Trophoblast cell (in vitro differentiated cells and primary cell): ENCODE data around the gene PDPN.

Experiments used
- DNase-seq, 2 donors: peaks; one replicate each; pipeline ENCODE4 v3.0.0-alpha.2; 2016
- H2AFZ ChIP-seq: 2 replicates; pipeline ENCODE4 v1.6.1; 2013; ENCODE audit warnings: low read length, moderate library complexity, mild to moderate bottlenecking; ENCODE audit not compliant: insufficient read depth, poor library complexity
- H2AK5ac ChIP-seq: 2 replicates; pipeline ENCODE4 v1.6.1; 2013; ENCODE audit warnings: mild to moderate bottlenecking, low read length
- H2BK120ac ChIP-seq: 2 replicates; pipeline ENCODE4 v1.6.1; 2013; ENCODE audit warnings: low read length, mild to moderate bottlenecking, moderate library complexity; ENCODE audit not compliant: insufficient read depth, poor library complexity
- H2BK12ac ChIP-seq: 2 replicates; pipeline ENCODE4 v1.6.1; 2013; ENCODE audit warnings: mild to moderate bottlenecking, low read length, moderate library complexity
- H2BK5ac ChIP-seq: 2 replicates; pipeline ENCODE4 v1.6.1; 2013; ENCODE audit warnings: low read length, low read depth, moderate library complexity, mild to moderate bottlenecking; ENCODE audit not compliant: poor library complexity
- H3K14ac ChIP-seq: 2 replicates; pipeline ENCODE4 v1.6.1; 2013; ENCODE audit warnings: mild to moderate bottlenecking, low read length
- H3K18ac ChIP-seq: 2 replicates; pipeline ENCODE4 v1.6.1; 2013; ENCODE audit warnings: mild to moderate bottlenecking, low read length
- H3K23ac ChIP-seq: 2 replicates; pipeline ENCODE4 v1.6.1; 2013; ENCODE audit warnings: low read length
- H3K27ac ChIP-seq: 2 replicates; pipeline ENCODE4 v1.5.1; 2013; ENCODE audit warnings: low read depth, mild to moderate bottlenecking, inconsistent platforms, low read length, moderate library complexity
- H3K27me3 ChIP-seq: 2 replicates; pipeline ENCODE4 v1.6.1; 2013; ENCODE audit warnings: inconsistent platforms, mild to moderate bottlenecking, low read length, moderate library complexity; ENCODE audit not compliant: insufficient read depth
- H3K36me3 ChIP-seq, 2 experiments: 1 replicate in 1 of 2; 2 replicates in 1 of 2; pipeline ENCODE4 v1.6.1; 2013; ENCODE audit warnings: low read length in 2 of 2, mild to moderate bottlenecking in 2 of 2, moderate library complexity in 1 of 2; ENCODE audit not compliant: insufficient read depth in 2 of 2, control insufficient read depth in 1 of 2
- H3K4ac ChIP-seq: 2 replicates; pipeline ENCODE4 v1.6.1; 2013; ENCODE audit warnings: low read depth, mild to moderate bottlenecking, low read length, moderate library complexity
- H3K4me1 ChIP-seq, 2 experiments: 1 replicate in 1 of 2; 2 replicates in 1 of 2; pipeline ENCODE4 v1.6.1; 2013; ENCODE audit warnings: low read length in 2 of 2, mild to moderate bottlenecking in 2 of 2, moderate library complexity in 1 of 2; ENCODE audit not compliant: insufficient read depth in 2 of 2, control insufficient read depth in 1 of 2
- H3K4me2 ChIP-seq: 2 replicates; pipeline ENCODE4 v1.6.1; 2013; ENCODE audit warnings: inconsistent platforms, mild to moderate bottlenecking, low read length, moderate library complexity
- H3K4me3 ChIP-seq: 2 replicates; pipeline ENCODE4 v1.5.1; 2013; ENCODE audit warnings: mild to moderate bottlenecking, low read depth, low read length, inconsistent platforms
- H3K79me1 ChIP-seq: one replicate; pipeline ENCODE4 v1.6.1; 2013; ENCODE audit warnings: low read length
- H3K79me2 ChIP-seq: 2 replicates; pipeline ENCODE4 v1.6.1; 2013; ENCODE audit warnings: low read length, mild to moderate bottlenecking; ENCODE audit not compliant: control insufficient read depth, insufficient read depth, poor library complexity
- H3K9ac ChIP-seq: 2 replicates; pipeline ENCODE4 v1.6.1; 2013; ENCODE audit warnings: mild to moderate bottlenecking, low read length
- H3K9me3 ChIP-seq: 2 replicates; pipeline ENCODE4 v1.6.1; 2013; ENCODE audit warnings: low read depth, mild to moderate bottlenecking, control low read depth, inconsistent platforms, low read length; ENCODE audit not compliant: insufficient read depth
- H4K12ac ChIP-seq: 2 replicates; pipeline ENCODE4 v1.6.1; 2013; ENCODE audit warnings: low read depth, mild to moderate bottlenecking, low read length, moderate library complexity
- H4K8ac ChIP-seq: 2 replicates; pipeline ENCODE4 v1.6.1; 2013; ENCODE audit warnings: low read depth, mild to moderate bottlenecking, low read length, moderate library complexity
- H4K91ac ChIP-seq: one replicate; pipeline ENCODE4 v1.6.1; 2013; ENCODE audit warnings: low read depth, mild to moderate bottlenecking, low read length, moderate library complexity
- WGBS: extraction: QIAGEN DNeasy Blood & Tissue Kit; methylation state at CpG from one replicate; pipeline ENCODE4 v1.1.7; 2013; ENCODE audit warnings: missing lambda C conversion rate; ENCODE audit not compliant: insufficient read length, insufficient coverage; ENCODE audit errors: extremely low coverage; 5-methylcytosine and 5-hydroxymethylcytosine counted together

PDPN gene

GRCh38 chr1:13570924-13571323 lies 12.7 kb upstream of the PDPN start:
- Histone ChIP-seq H3K18ac (no peak overlapping the region), H3K27ac (no peak overlapping the region), H3K4me2 (no peak overlapping the region), H3K4ac (no peak overlapping the region), H2AK5ac (no peak overlapping the region), H3K4me1 (peaks cover under 1 to 2% of the 10 kb centered on the region in 2 experiments), H4K91ac (no peak overlapping the region), H3K14ac (no peak overlapping the region), H3K79me1 (peaks cover 1% of the 10 kb centered on the region), H3K9me3 (no peaks in the 10 kb centered on the region), H3K23ac (no peak overlapping the region), H3K9ac (no peak overlapping the region), H2AFZ (no peak overlapping the region), H2BK12ac (no peak overlapping the region), H3K4me3 (no peak overlapping the region), H3K79me2 (no peaks in the 10 kb centered on the region), H3K27me3 (no peaks in the 10 kb centered on the region), H4K8ac (no peak overlapping the region), H2BK120ac (no peak overlapping the region), H3K36me3 (no peaks in the 10 kb centered on the region), H2BK5ac (no peak overlapping the region), H4K12ac (no peak overlapping the region)
- DNase-seq = no peak
- WGBS = no CpG with 5 or more reads among the region's 5 CpGs

GRCh38 chr1:13573586-13573985 lies 10.0 kb upstream of the PDPN start:
- Histone ChIP-seq H2BK120ac (no peak overlapping the region), H4K91ac (no peak overlapping the region), H2AFZ (no peak overlapping the region), H2BK5ac (no peak overlapping the region), H3K14ac (no peak overlapping the region), H3K4me3 (no peak overlapping the region), H3K9me3 (no peaks in the 10 kb centered on the region), H3K23ac (no peak overlapping the region), H4K8ac (no peak overlapping the region), H3K4ac (no peak overlapping the region), H4K12ac (no peak overlapping the region), H3K4me2 (no peak overlapping the region), H3K79me1 (no peaks in the 10 kb centered on the region), H3K27ac (no peak overlapping the region), H3K79me2 (no peaks in the 10 kb centered on the region), H2BK12ac (no peak overlapping the region), H3K9ac (no peak overlapping the region), H3K36me3 (no peaks in the 10 kb centered on the region), H2AK5ac (no peak overlapping the region), H3K4me1 (no peaks in the 10 kb centered on the region), H3K18ac (no peak overlapping the region), H3K27me3 (no peaks in the 10 kb centered on the region)
- no CpG with 5 or more reads among the region's 4 CpGs for WGBS
- no peak for DNase-seq

- H3K36me3 ChIP-seq = no peaks in the 10 kb centered on the region
- H2BK12ac ChIP-seq = no peak overlapping the region
- H4K8ac ChIP-seq = no peak overlapping the region
- H3K27ac ChIP-seq = no peak overlapping the region
- no peak overlapping the region for H2BK120ac ChIP-seq
- H3K79me1 ChIP-seq = no peaks in the 10 kb centered on the region
- no peak overlapping the region for H4K12ac ChIP-seq
- no peak overlapping the region for H3K9ac ChIP-seq
- no peaks in the 10 kb centered on the region for H3K27me3 ChIP-seq
- no peak overlapping the region for H2AFZ ChIP-seq
- no peak overlapping the region for H3K14ac ChIP-seq
- no peak overlapping the region for H3K23ac ChIP-seq
- H2BK5ac ChIP-seq = no peak overlapping the region
- no peaks in the 10 kb centered on the region for H3K9me3 ChIP-seq
- no peak for DNase-seq
- H4K91ac ChIP-seq = no peak overlapping the region
- no peaks in the 10 kb centered on the region for H3K79me2 ChIP-seq
- no peak overlapping the region for H3K4ac ChIP-seq
- no peak overlapping the region for H3K4me3 ChIP-seq
- no CpG with 5 or more reads among the region's 11 CpGs for WGBS
- H3K4me1 ChIP-seq = no peaks in the 10 kb centered on the region
- H2AK5ac ChIP-seq = no peak overlapping the region
- H3K4me2 ChIP-seq = no peak overlapping the region
- no peak overlapping the region for H3K18ac ChIP-seq
Measured at GRCh38 chr1:13576926-13577325, 6.7 kb upstream of the PDPN start.

- no peak for DNase-seq
- Histone ChIP-seq H3K9me3 (no peaks in the 10 kb centered on the region), H3K4me2 (no peak overlapping the region), H2AK5ac (no peak overlapping the region), H3K79me1 (peaks cover under 1% of the 10 kb centered on the region), H3K23ac (no peak overlapping the region), H3K27ac (no peak overlapping the region), H4K8ac (no peak overlapping the region), H3K79me2 (no peaks in the 10 kb centered on the region), H2AFZ (no peak overlapping the region), H3K4me3 (no peak overlapping the region), H3K14ac (no peak overlapping the region), H3K27me3 (no peaks in the 10 kb centered on the region), H3K4ac (no peak overlapping the region), H2BK5ac (no peak overlapping the region), H2BK120ac (no peak overlapping the region), H3K36me3 (no peaks in the 10 kb centered on the region), H3K9ac (no peak overlapping the region), H2BK12ac (no peak overlapping the region), H3K18ac (no peak overlapping the region), H4K91ac (no peak overlapping the region), H4K12ac (no peak overlapping the region), H3K4me1 (peaks cover under 1% of the 10 kb centered on the region in 2 experiments)
- no CpG with 5 or more reads among the region's 8 CpGs for WGBS
Measured at GRCh38 chr1:13577846-13578245, 5.8 kb upstream of the PDPN start.
